Urinary bladder (tissue), 4 donors: Measurements from ENCODE around the gene LMAN2L. TPM values are rescaled to one million over a fixed set of nuclear protein-coding genes. Genes with fewer than 3 reads are reported as not detected.

Source experiments
- DNase-seq: peaks from one replicate; pipeline ENCODE4 v3.0.0-alpha.2; 2015; ENCODE audit errors: extremely low spot score
- H3K27ac ChIP-seq: one replicate; pipeline ENCODE4 v1.5.1; 2013; ENCODE audit warnings: low read depth, mild to moderate bottlenecking, moderate library complexity
- H3K36me3 ChIP-seq: one replicate; pipeline ENCODE4 v1.6.1; 2013; ENCODE audit warnings: mild to moderate bottlenecking, moderate library complexity; ENCODE audit not compliant: insufficient read depth
- H3K4me1 ChIP-seq: one replicate; pipeline ENCODE4 v1.6.1; 2013; ENCODE audit warnings: mild to moderate bottlenecking, moderate library complexity; ENCODE audit not compliant: insufficient read depth
- H3K4me3 ChIP-seq: one replicate; pipeline ENCODE4 v1.5.1; 2013; ENCODE audit warnings: low read depth, low read length
- WGBS: extraction: QIAGEN DNeasy Blood & Tissue Kit; methylation state at CpG from one replicate; pipeline ENCODE4 v1.1.7; 2013; 5-methylcytosine and 5-hydroxymethylcytosine counted together
- polyA plus RNA-seq: library from polyadenylated mRNA; stranded (reverse); fragments of 200-250 nt; gene quantifications from one replicate; pipeline ENCODE4 v1.2.3, GENCODE V29; 2013
- total RNA-seq: library from RNA; depleted of rRNA; stranded (reverse); fragments of >200 nt; gene quantifications from one replicate; pipeline ENCODE4 v1.2.3, GENCODE V29; 2014
- donor health status: healthy with polysubstance abuse.
- donor health status: healthy.

LMAN2L gene
- total and polyA plus RNA-seq, 2 donors = 23.5 to 29.9 TPM

GRCh38 chr2:96767135-96767871 lies 27.4 kb upstream of the LMAN2L start:
- H3K36me3 ChIP-seq = no peaks in the 10 kb centered on the region
- H3K4me3 ChIP-seq = no peak overlapping the region
- H3K27ac ChIP-seq = no peak overlapping the region
- WGBS = 95% methylated on average over 9 of the region's 9 CpGs
- no peak for DNase-seq
- H3K4me1 ChIP-seq = no peaks in the 10 kb centered on the region

- no peak overlapping the region for H3K27ac ChIP-seq
- 29% methylated on average over 8 of the region's 8 CpGs for WGBS
- H3K4me1 ChIP-seq = no peaks in the 10 kb centered on the region
- no peak for DNase-seq
- H3K4me3 ChIP-seq = no peak overlapping the region
- H3K36me3 ChIP-seq = no peaks in the 10 kb centered on the region
Measured at GRCh38 chr2:96764253-96764637, 24.4 kb upstream of the LMAN2L start.

- Histone ChIP-seq H3K4me3 (peak overlapping the region; percentile 24), H3K36me3 (no peaks in the 10 kb centered on the region), H3K27ac (no peak overlapping the region), H3K4me1 (no peaks in the 10 kb centered on the region)
- WGBS = 22% methylated on average over 7 of the region's 7 CpGs
- no peak for DNase-seq
Measured at GRCh38 chr2:96763511-96764252, 23.8 kb upstream of the LMAN2L start.

GRCh38 chr2:96762529-96763311 lies 22.9 kb upstream of the LMAN2L start:
- WGBS = 35% methylated on average over 15 of the region's 15 CpGs
- no peaks in the 10 kb centered on the region for H3K4me1 ChIP-seq

GRCh38 chr2:96760986-96761832 lies 21.3 kb upstream of the LMAN2L start:
- H3K4me1 ChIP-seq = no peaks in the 10 kb centered on the region
- WGBS = 24% methylated on average over 59 of the region's 59 CpGs

More at GRCh38 chr2:96762529-96763311, 22.9 kb upstream of the LMAN2L start:
- Histone ChIP-seq H3K4me3 (peak overlapping the region; percentile 24), H3K36me3 (no peaks in the 10 kb centered on the region), H3K27ac (no peak overlapping the region)
- DNase-seq = no peak

GRCh38 chr2:96760036-96760985 lies 20.4 kb upstream of the LMAN2L start, which contains the start of gene CNNM4:
TSS of gene CNNM4 (plus strand) at chr2:96760902. CDS start at chr2:96761000, 98 bp downstream.
- peak within 1 kb of the TSS; percentile 55 for H3K4me3 ChIP-seq
- 5% methylated on average over 62 of the region's 62 CpGs for WGBS
- DNase-seq = peak; percentile 80

More at GRCh38 chr2:96760986-96761832, 21.3 kb upstream of the LMAN2L start:
- peak overlapping the region; percentile 63 for H3K27ac ChIP-seq
- H3K36me3 ChIP-seq = no peaks in the 10 kb centered on the region
- DNase-seq = no peak
- peak overlapping the region; percentile 55 for H3K4me3 ChIP-seq

GRCh38 chr2:96759548-96759947 lies 19.7 kb upstream of the LMAN2L start:
- Histone ChIP-seq H3K27ac (no peak overlapping the region), H3K4me3 (no peak overlapping the region), H3K4me1 (no peaks in the 10 kb centered on the region), H3K36me3 (no peaks in the 10 kb centered on the region)
- 93% methylated on average over 4 of the region's 4 CpGs for WGBS
- DNase-seq = no peak

More at GRCh38 chr2:96760036-96760985, 20.4 kb upstream of the LMAN2L start, which contains the start of gene CNNM4:
- Histone ChIP-seq H3K4me1 (no peaks in the 10 kb centered on the region), H3K36me3 (no peaks in the 10 kb centered on the region), H3K27ac (peak within 1 kb of the TSS; percentile 63)

- no peak overlapping the region for H3K4me3 ChIP-seq
- no peak overlapping the region for H3K27ac ChIP-seq
- no peaks in the 10 kb centered on the region for H3K4me1 ChIP-seq
- no peak for DNase-seq
- 91% methylated on average over 3 of the region's 3 CpGs for WGBS
- no peaks in the 10 kb centered on the region for H3K36me3 ChIP-seq
Measured at GRCh38 chr2:96758987-96759386, 19.1 kb upstream of the LMAN2L start.

GRCh38 chr2:96757477-96757860 lies 17.6 kb upstream of the LMAN2L start:
- no peaks in the 10 kb centered on the region for H3K36me3 ChIP-seq
- 90% methylated on average over 6 of the region's 6 CpGs for WGBS
- H3K4me3 ChIP-seq = no peak overlapping the region
- no peak for DNase-seq
- no peak overlapping the region for H3K27ac ChIP-seq
- H3K4me1 ChIP-seq = no peaks in the 10 kb centered on the region

GRCh38 chr2:96756788-96757476 lies 17.1 kb upstream of the LMAN2L start:
- no peaks in the 10 kb centered on the region for H3K4me1 ChIP-seq
- WGBS = 76% methylated on average over 5 of the region's 5 CpGs
- DNase-seq = no peak

GRCh38 chr2:96754317-96754716 lies 14.5 kb upstream of the LMAN2L start:
- no peaks in the 10 kb centered on the region for H3K4me1 ChIP-seq
- no peaks in the 10 kb centered on the region for H3K36me3 ChIP-seq
- H3K4me3 ChIP-seq = no peak overlapping the region
- no peak overlapping the region for H3K27ac ChIP-seq
- DNase-seq = no peak

More at GRCh38 chr2:96756788-96757476, 17.1 kb upstream of the LMAN2L start:
- Histone ChIP-seq H3K4me3 (no peak overlapping the region), H3K27ac (no peak overlapping the region), H3K36me3 (no peaks in the 10 kb centered on the region)
